Non-pigmented ciliary epithelial cell (primary cell): ENCODE data around the gene MBP.
"Not testable (repeated sequence)": the region's sequence is repeated elsewhere in the genome, so short reads cannot be mapped to it uniquely, and the experiment has no call there.

Experiments
- DNase-seq: peaks from one replicate; pipeline ENCODE4 v3.0.0-alpha.2; 2010; ENCODE audit warnings: low read depth

MBP gene

DNA sequence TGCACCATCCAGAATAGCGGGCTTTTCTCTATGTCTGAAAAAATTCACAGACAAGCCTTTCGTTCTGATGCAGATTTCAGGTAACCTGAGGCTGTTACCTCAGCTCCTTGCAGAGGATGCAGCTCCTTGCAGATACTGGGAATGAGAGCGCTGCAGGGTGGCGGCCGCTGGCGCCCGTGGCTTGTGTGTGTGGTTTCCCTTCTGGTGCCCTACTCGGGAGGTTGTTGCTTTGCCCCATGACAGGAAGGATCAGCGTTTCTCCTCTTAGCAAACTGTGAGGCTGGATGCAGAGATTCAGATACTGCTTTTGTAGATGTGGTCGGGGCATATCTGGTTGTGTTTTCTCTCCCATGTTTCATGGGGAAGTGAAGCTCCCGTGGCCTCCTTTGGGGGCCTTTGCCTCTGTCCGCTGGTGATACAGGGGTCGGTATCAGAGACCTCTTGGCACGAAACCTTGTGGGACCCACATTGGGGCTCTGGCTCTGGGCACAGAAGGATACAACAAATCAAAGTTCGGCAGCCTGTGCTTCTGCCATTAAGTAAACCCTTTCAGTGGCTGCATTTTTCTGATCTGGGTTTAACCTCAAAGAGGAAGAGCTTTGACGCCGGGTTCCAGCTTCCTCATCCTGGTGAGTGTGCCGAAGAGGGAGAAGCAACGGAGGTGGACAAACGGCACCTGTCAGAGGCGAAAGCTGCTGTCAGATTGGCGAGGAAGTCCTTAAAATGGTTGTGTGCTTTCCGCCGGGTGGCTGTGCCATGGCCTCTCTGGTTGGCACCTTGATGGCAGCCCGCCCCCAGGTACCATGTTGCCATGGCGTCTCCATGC is 127.8 kb downstream of the MBP start:
- DNase-seq, result no peak

DNA sequence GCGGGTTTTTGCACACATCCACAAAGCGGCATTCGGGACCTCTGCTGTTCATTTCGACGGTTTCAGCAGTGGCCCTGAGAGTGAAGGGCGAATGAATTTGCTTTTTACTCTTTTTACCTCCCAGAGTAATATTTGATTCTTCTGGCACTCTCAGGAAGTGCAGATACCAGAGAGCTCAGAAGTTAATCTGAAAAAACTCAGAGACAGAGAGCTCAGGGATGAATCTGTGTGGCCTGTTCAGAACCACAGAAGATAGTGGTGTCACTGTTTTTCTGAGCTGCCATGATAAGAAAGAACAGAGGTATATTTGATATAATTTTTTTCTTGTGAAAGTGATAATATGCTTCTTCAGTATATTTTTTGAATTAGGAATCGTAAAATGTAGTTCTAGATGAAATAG is 129.3 kb downstream of the MBP start:
- no peak for DNase-seq

DNA sequence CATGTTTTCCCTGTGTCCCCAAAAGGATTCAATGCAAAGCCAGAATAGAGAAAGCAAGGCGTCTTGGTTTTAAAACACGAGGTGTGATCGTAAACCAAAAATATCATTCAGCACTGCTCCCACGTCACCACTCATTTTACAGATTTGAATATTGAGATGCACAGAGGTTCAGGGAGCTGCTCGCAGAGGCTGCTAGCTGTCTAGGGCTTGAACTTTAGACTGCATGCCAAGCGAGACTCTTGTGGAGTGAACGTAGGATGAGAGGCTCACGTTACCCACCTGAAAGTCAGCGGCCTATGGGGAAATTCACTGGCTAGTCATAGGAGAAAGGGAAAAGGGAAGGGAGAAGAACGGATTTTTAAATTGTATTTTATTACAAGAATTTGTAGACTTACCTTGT is 130.1 kb downstream of the MBP start:
- DNase-seq, result no peak

DNA sequence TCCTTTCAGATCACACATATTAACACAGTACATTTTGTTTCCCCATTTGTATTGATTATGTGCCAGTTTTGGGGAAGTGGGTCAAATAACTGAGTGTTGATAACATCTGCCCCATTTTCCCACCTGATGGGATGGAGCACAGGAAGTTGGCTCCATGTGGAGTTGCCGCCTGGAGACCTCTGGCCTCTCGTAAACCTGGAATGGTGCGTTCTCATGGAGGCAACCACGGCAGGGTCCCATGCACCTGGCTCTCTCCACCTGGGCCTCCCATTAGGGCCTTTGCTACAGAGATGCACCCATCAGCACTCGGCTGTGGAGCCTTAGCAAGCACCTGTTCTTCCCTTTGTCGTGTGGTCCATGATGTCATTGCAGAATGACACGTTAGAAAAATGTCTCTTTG is 130.6 kb downstream of the MBP start:
- no peak for DNase-seq

DNA sequence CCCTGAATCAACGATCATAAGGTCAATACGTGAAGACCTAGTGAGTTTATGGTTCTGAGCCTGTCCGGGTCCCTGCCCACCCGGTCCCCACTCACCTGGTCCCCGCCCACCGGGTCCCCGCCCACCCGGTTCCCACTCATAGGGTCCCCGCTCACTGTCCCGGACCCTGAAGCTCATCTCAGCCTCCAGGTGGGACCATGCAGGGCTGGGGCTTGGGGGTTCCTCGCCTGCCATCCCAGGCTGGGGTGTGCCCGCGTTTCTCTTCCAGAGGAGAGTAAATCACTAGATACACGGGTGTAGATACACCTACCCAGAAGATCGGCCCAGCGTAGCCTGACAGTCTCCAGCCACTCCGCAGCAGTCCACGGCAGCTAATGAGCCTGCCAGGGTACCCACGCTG is 131.5 kb downstream of the MBP start:
- no peak for DNase-seq

DNA sequence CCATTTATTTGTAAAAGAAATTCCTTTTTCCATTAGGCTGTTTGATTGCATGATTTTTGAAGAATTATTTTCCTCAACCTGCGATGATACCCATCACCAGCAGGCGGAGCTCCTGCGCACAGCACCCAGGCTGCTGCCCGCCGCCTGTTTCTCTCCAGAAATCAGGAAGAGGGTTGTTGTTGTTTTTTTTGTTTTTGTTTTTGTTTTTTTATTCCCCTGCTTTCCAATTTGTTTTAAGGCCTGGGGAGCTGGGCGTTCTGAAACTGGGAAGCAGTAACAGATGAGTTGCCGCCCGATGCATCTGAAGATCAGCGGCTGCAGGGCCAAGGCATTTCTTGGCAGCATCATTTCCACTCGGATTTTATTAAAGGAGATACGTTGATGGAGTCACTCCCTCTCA is 132.1 kb downstream of the MBP start:
- no peak for DNase-seq

DNA sequence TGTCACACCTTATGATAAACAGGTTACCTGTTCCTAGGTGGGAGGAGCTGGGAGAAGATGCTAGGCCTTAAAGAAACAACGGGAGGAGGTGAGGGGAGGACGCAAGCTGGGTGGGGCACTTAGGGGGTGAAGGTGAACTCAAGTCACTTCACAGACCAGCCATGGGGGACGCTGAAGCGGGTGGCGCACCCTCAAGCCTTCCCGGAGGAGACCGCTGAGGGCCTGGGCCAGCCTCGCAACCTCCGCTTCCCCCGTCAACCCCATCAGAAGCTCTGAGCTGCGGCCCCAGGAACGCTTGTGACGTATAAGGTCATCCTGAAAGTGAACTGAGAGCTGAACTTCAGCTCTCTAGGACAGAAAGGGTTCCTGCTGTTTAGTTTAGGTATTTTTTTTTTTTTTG is 133.5 kb downstream of the MBP start:
- no peak for DNase-seq

DNA sequence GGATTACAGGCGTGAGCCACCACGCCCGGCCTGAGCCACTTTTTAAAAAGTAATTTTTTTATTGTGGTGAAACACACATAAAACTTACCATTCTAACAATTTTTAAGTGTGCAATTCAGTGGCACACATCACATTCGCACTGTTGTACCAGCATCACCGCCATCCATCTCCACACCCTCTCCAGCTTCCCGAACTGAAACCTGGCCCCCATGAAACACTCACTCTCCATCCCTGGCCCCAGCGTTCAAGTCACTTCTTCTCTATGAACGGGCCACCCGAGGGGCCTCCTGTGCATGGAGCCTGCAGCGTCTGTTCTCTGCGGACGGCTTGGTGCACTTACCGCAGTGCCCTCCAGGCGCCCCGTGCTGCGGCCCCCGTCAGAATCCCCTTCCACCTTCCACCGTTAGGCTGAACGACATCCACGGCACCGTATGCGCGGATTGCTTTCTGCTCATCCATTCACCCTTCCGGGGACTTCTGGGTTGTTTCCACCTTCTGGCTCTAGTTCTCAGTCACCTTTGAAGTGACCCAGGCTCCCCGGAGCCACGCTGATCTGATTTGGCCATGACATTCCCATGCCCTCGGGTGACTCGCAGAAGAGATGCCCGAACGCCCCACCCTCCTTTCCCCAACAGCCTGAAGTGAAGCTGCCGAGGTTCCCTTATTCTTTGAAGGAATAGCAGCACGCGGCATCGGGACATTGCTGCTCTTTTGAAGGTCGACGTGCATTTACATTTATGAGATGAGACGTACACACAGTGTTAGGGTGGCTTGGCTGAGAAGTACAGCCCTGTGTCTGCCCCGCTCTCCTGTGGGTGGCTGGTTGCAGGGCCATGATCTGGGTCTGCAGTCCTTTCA is 134.4 kb downstream of the MBP start:
- no peak for DNase-seq

DNA sequence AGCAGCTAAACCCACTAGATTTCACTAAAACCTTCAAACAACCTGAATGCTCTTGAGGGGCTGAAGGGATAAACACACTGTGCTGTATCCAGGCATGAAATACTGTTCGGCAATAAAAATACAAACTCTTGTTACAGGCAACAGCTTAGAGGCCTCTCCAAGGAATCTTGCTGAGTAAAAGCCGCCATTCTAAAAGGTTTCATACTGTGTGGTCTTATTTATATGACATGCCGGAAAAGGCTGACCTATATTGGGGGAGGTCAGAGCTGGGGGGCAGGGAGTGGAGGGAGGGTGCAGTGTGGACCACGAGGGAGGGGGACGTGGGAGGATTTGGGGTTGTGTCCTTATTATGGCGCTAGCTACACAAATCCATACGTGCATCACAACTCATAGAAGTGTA is 136.2 kb downstream of the MBP start:
- no peak for DNase-seq

DNA sequence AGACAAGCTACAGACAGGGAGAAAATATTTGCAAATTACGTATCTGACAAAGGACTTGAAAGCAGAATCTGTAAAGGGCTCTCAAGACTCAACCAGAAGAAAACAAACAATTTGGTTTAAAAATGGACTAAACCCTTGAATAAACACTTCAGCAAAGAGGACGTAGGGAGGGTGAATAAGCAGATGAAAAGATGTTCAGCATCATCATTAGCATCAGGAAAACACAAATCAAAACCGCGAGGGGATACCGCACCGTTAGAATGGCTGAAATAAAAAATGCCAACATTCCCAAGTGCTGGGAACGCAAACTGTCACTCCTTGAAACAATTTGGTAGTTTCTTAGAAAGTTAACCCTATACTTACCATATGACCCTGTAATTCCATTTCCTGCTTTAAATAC is 136.7 kb downstream of the MBP start:
- no peak for DNase-seq

DNA sequence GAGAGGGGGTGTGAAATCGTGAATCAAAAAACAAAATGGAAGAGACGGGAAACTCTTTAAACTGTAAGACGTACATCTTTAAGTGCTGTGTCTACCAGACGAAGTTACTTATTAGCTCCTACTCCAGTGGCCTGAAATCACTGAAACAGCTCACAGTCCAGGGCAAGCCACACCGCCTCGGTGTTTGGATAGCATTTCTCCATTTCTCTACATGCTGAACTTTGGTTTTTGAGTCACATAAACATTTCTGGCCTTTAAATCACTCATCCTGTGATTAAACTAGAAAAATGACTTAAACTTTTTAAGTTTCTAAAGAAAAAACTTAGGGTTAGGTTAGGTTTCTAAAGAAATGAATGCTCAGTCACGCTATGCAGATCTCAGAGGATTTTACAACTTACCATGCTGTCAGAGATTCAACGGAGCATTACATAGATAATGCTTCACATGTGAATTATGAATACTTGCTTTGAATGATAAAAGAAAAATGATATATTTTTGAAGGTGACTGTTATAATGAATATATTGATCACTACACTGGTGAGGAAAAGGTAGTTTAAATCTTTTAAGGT is 138.4 kb downstream of the MBP start:
- no peak for DNase-seq

DNA sequence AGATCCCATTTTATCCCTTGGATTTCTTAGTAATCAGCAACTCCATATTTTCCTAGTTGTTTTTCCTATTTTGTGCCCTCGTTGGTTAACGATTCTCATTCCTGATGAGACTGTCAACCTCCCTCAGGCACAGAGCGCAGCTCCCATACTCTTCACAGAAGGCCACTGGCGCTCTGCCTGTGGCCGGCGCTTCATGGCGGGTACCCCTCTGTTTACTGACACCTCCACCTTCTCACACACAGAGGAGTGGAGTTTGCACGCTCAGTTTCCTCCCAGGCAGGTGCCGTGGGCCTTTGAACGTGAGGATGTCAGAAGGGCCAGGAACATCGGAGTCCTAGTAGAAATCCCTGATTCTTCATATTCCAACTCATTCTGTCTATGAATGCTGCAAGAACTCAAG is 139.0 kb downstream of the MBP start:
- DNase-seq, result no peak

DNA sequence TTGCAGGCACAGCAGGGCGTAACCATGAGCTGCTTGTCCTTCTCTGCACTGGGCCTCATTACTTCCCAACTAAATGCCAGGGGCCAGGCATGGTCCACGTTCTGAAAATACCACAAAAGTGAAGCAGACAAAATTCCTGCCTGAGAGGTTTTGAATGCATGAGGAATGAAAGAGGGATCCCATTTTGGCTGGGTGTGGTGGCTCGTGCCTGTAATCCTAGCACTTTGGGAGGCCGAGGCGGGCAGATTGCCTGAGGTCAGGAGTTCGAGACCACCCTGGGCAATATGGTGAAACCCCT is 139.5 kb downstream of the MBP start:
- DNase-seq, result no peak

DNA sequence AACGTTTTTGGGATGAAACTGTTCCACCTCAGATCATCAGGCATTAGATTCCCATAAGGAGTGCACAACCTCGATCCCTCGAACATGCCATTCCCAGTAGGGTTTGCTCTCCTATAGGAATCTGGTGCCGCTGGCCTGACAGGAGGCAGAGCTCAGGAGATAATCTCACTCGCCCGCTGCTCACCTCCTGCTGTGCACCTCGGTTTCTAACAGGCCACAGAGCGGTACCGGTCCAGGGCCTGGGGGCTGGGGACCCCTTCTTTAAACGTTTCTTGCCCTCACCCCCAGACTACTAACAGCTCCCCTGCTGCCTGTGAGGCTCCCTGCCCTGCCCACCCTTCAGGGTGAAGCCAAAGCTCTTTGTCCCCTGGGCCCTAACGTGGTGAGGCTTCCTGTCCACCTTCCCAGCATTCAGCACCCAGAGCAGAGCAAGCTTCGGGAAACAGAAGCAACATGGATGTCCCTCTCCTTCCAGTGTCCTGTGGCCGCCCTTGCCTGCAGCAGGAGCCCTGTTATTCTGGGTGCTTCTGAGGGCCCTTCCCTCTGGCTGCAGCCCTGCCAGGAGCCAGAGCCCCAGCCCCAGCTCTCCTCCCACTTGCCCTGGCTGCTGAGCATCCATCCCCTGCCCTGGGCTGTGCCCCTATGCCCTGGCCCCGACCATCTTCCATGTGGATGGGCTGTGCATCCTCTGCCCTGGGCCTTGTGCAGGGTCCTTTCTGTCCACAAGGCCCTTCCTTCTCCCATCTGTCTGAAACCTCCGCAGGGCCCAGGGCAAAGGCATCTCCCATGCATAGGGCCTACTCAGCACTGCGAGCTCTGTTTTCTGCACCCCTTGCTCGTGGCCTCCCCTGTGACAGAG is 140.1 kb downstream of the MBP start:
- DNase-seq, result no peak

DNA sequence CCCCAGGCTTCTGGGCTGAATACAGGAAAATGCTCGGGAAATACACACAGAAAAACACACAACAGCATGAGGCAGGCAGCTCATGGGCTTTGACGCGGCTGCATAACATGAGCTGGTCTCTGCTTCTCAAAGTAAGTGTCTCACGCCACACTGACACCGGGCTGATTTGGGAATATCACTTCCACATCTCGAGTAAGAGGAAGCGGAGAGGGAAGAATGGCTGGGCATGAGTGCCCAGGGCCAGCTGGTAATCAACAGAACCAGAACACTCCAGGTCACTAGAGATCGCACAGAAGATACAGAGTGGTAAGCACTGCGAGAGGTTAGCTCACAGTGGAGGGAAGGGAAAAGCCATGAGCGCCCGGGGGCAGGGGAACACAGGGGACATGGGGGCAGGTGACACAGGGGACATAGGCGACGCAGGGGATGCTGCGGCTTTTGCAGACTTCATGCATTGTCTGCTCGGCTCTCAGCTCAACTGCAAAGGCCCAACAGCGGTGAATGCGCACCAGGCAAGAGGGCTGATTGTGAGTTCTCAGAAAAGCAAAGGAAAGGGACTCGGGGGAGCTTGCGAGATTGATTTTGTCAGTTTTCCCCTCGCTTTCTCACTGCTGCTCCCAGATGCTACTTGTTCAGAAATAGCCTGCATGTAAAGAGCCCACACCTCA is 141.4 kb downstream of the MBP start:
- DNase-seq, result no peak

DNA sequence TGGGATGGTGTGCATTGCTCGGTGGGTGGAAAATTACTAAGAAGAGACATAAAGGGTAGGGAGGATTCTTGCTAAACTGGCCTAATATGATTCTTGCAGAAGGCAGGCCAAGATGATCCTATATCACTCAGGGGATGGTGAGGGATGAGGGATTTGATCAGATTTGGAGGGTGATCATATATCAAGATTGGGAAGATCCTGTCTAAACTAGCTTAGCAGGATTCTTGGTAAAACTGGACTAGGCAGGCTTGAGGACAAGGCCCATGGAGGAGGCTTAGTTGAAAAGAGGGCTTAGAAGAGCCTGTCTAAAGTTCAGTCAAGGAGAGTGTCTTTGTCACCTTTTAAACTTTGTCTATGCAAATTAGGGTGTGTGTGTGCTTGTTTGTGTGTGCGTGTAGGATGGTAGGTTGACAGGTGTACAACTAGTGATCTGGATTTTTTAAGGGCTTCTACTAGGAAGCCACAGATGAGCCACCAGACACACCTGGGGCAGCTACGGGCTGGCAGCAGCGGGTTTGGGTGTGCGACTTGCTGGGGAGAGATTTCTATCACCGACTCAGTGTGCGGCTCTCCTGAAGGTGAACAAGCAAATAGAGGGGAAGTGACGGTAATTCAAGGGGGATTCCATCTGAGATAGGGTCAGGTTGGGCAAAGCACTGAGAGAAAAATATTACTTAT is 142.1 kb downstream of the MBP start:
- not testable (repeated sequence) for DNase-seq

DNA sequence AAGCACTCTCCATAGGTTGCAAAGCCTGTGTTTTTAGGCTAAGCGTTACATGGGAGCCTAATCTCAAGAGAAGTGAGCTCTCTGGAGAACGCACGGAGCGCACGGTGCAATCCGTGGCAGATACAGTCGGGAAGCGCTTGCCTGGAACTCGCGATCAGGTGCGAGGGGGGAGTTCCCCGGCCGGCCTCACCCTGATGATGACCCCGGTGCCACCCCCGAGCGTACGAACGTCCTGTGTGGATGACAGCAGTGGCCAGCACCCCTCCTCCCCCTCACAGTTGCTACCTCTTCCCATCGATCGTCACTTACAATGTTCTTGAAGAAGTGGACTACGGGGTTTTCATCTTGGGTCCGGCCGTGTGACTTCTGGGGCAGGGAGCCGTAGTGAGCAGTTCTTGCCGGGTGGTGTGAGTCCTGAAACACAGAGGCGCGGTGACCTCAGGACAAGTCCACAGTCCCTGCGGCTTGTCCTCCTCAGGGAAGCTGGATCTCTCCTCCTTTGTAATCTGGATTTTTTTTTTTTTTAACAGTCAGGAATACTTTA is 142.9 kb downstream of the MBP start:
- no peak for DNase-seq

DNA sequence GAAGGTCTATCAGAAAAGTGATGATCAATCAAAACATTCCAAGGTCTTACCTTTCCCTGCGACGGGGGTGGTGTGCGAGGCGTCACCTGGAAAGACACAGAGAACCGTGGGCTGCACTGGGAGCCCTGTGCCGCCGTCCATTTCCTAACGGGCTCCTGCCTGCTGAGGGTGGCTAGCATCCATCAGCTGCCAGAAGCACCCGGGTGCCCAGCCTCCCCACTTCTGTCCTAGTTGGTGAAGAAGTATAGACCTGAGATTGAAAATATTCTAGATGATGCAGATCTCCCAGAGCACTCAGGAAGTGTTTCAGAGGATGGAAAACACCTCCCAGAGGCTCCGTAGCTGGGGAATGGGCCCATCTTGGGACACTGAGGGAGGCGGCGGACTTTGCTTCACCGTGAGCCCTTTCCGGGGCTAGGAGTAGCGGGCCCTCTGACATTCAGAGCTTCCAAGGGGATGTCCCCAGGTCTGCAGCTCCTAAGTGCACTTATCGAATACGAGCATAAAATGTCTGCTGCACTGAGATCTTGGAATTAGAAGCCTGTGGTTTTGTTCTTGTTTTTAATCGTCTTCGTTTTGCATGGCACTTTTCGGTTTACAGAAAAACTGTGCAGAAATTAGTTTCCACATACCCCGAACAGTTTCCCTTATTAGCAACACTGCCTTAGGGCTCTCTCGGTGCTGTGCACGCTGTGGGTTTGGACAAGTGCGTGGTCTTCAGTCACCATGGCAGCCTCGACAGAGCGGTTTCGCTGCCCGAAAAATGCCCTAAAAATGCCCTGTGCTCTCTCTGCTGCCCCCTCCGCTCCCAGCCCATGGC is 143.5 kb downstream of the MBP start:
- no peak for DNase-seq

DNA sequence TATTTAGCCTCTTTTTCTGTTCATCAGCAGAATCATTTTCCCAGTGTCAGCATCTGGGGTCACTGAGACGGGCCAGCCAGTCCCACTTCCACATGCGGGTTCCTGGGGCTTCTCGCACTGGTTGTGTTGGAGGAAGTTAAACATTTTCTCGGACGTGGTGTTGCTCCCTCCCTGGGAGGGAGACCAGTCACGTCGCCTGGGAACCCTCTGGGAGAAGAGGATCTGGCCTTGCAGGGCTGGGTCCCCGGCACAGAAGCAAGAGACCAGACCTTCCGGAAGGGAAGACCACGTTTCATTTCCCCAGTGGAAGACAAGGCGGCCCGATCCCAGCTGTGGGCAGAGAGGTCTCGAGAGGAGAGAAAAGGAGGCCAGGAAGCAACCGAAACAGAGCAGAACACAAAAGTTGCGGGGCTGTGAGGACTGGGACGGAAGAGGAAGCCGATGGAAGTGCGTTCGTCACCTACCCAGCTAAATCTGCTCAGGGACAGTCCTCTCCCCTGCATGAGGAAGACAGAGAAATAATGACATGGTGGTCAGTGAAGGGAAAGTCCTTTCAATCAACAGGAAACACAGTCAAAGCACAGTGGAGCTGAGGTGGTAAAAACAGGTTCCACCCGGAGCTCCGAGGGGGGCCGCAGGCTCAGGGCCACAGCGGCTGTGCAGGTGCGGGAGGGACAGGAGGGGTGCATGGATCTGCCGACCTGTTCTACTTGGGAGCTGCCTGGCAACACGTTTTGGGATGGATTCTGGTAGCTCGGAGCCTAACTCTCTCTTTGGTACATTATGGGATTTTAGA is 144.4 kb downstream of the MBP start:
- DNase-seq, result no peak
